Activated CD8-positive, alpha-beta T cell treated with anti-CD3 and anti-CD28 coated beads for 36 hours (primary cell): ENCODE results near the gene VPREB3. TPM values are rescaled to one million over a fixed set of nuclear protein-coding genes. Genes with fewer than 3 reads are reported as not detected.

Experiments
- ATAC-seq: fragments of 200-7000 bp; cut with Tn5 transposase; one replicate; pipeline ENCODE4 v1.10.0; 2021; ENCODE audit warnings: mild to moderate bottlenecking, moderate library complexity
- CTCF ChIA-PET: fragments of 350-600 bp; sonication (Branson Sonifier 250); formaldehyde crosslinking; loops from one replicate; lab custom pipeline; 2021; ENCODE audit warnings: antibody characterized with exemption; lab: Charles Lee
- POLR2A ChIA-PET: fragments of 350-600 bp; sonication (Branson Sonifier 250); formaldehyde crosslinking; loops from one replicate; lab custom pipeline; 2021; ENCODE audit warnings: antibody characterized with exemption; lab: Charles Lee
- DNase-seq: peaks from one replicate; pipeline ENCODE4 v3.0.0-alpha.2; 2020
- H3K27ac Mint-ChIP-seq: one replicate; pipeline ENCODE4 v1.8.0; 2021; ENCODE audit warnings: mild to moderate bottlenecking, mixed read lengths
- H3K27me3 Mint-ChIP-seq: one replicate; pipeline ENCODE4 v1.8.0; 2021; ENCODE audit warnings: mixed read lengths
- H3K36me3 Mint-ChIP-seq: one replicate; pipeline ENCODE4 v1.8.0; 2021; ENCODE audit warnings: low read depth, mixed read lengths
- H3K4me1 Mint-ChIP-seq: one replicate; pipeline ENCODE4 v1.8.0; 2021; ENCODE audit warnings: low read depth, mixed read lengths
- H3K4me3 Mint-ChIP-seq: one replicate; pipeline ENCODE4 v1.8.0; 2021; ENCODE audit warnings: mild to moderate bottlenecking, moderate library complexity, mixed read lengths
- H3K9me3 Mint-ChIP-seq: one replicate; pipeline ENCODE4 v1.8.0; 2021; ENCODE audit warnings: mixed read lengths
- CTCF ChIP-seq: fragments of 200-600 bp; IDR thresholded peaks from one replicate; pipeline ENCODE4 v1.8.0; 2022; ENCODE audit warnings: antibody characterized with exemption, mild to moderate bottlenecking
- intact Hi-C: fragments of 100-400 bp; cut with micrococcal nuclease; formaldehyde crosslinking; loops from one replicate; pipeline ENCODE4 v1.10.0; 2022
- total RNA-seq, 2 experiments: library from RNA; stranded (reverse); gene quantifications; one replicate each; pipeline ENCODE4 v1.2.3, GENCODE V29; 2021

VPREB3 gene
- total RNA-seq, 2 experiments from 2014 or later, result not detected

GRCh38 chr22:23764899-23765881 lies 11.0 kb upstream of the VPREB3 start:
- Mint-ChIP-seq H3K4me1 (peaks cover 35% of the 10 kb centered on the region), H3K36me3 (peaks cover 20% of the 10 kb centered on the region), H3K27ac (peak overlapping the region; percentile 50), H3K9me3 (no peaks in the 10 kb centered on the region), H3K4me3 (peak overlapping the region; percentile 45), H3K27me3 (no peaks in the 10 kb centered on the region)
- DNase-seq, result no peak
- no peak for ATAC-seq
- CTCF ChIA-PET, result interaction anchor here (0.9 to 1.9 kb wide), 5 partner anchors 12 to 138 kb away, joined by 3 to 7 read pairs (median 3); no protein-coding TSS in a partner anchor
- POLR2A ChIA-PET, result interaction anchor here (0.5 to 2.2 kb wide), 5 partner anchors 13 to 1125 kb away, joined by 3 to 6 read pairs (median 4); no protein-coding TSS in a partner anchor
- intact Hi-C loops, result loop anchor here (5.0 kb wide), 1 partner anchor 82 kb away; no protein-coding TSS in a partner anchor
- no peak for TF ChIP-seq CTCF

GRCh38 chr22:23763954-23764353 lies 9.7 kb upstream of the VPREB3 start:
- peaks cover 20% of the 10 kb centered on the region for H3K36me3 Mint-ChIP-seq
- H3K4me3 Mint-ChIP-seq, result peak overlapping the region; percentile 68
- DNase-seq (peak; percentile 26), ATAC-seq (no peak)
- POLR2A ChIA-PET, result interaction anchor here (0.6 to 2.7 kb wide), 7 partner anchors 9 to 70 kb away, joined by 3 to 19 read pairs (median 5); partner anchors contain the start of gene ZNF70
- H3K9me3 Mint-ChIP-seq, result no peaks in the 10 kb centered on the region
- CTCF ChIA-PET, result interaction anchor here (1.0 kb wide), 1 partner anchor 86 kb away, joined by 3 read pairs; no protein-coding TSS in a partner anchor
- H3K27me3 Mint-ChIP-seq, result no peaks in the 10 kb centered on the region
- TF ChIP-seq CTCF, result no peak
- intact Hi-C loops, result no loop called here
- peaks cover 35% of the 10 kb centered on the region for H3K4me1 Mint-ChIP-seq
- peak overlapping the region; percentile 82 for H3K27ac Mint-ChIP-seq

GRCh38 chr22:23763579-23763945 lies 9.3 kb upstream of the VPREB3 start:
- no peak for TF ChIP-seq CTCF
- peaks cover 20% of the 10 kb centered on the region for H3K36me3 Mint-ChIP-seq
- H3K27me3 Mint-ChIP-seq, result no peaks in the 10 kb centered on the region
- peaks cover 35% of the 10 kb centered on the region for H3K4me1 Mint-ChIP-seq
- CTCF ChIA-PET, result interaction anchor here (0.8 to 1.0 kb wide), 3 partner anchors 8 to 86 kb away, joined by 3 read pairs; no protein-coding TSS in a partner anchor
- H3K4me3 Mint-ChIP-seq, result peak overlapping the region; percentile 68
- POLR2A ChIA-PET, result interaction anchor here (0.6 to 2.7 kb wide), 8 partner anchors 8 to 70 kb away, joined by 3 to 19 read pairs (median 4); partner anchors contain the start of gene ZNF70
- intact Hi-C loops, result no loop called here
- peak; percentile 72 for DNase-seq
- H3K9me3 Mint-ChIP-seq, result no peaks in the 10 kb centered on the region
- peak overlapping the region; percentile 82 for H3K27ac Mint-ChIP-seq
- ATAC-seq, result peak; percentile 25

GRCh38 chr22:23762842-23763578 lies 8.8 kb upstream of the VPREB3 start, which contains the start of gene C22orf15:
Gene C22orf15 (plus strand): TSS chr22:23762990. CDS start chr22:23763307, 317 bp downstream.
- DNase-seq, result peak; percentile 34
- POLR2A ChIA-PET, result interaction anchor here (0.6 to 2.7 kb wide), 6 partner anchors 8 to 69 kb away, joined by 3 to 19 read pairs (median 4); partner anchors contain the start of gene ZNF70
- Mint-ChIP-seq H3K27me3 (no peaks in the 10 kb centered on the region), H3K27ac (peak within 1 kb of the TSS; percentile 82), H3K4me3 (peak within 1 kb of the TSS; percentile 68), H3K4me1 (peaks cover 35% of the 10 kb centered on the region), H3K36me3 (peaks cover 20% of the 10 kb centered on the region), H3K9me3 (no peaks in the 10 kb centered on the region)
- no peak for ATAC-seq
- TF ChIP-seq CTCF, result no peak
- intact Hi-C loops, result no loop called here
- CTCF ChIA-PET, result interaction anchor here (0.8 to 1.0 kb wide), 3 partner anchors 8 to 87 kb away, joined by 3 read pairs; no protein-coding TSS in a partner anchor
